CD4-positive, alpha-beta T cell treated with Interleukin-12 subunit alpha and Interleukin-12 subunit beta, for 1 hour (primary cell): Measurements from ENCODE around the gene MAP2.

ENCODE experiments used
- DNase-seq: peaks from one replicate; pipeline ENCODE4 v3.0.0-alpha.2; 2020

Gene MAP2

GRCh38 chr2:209663139-209663538 is 239.3 kb downstream of the MAP2 start:
- no peak for DNase-seq

GRCh38 chr2:209663656-209664055 is 239.8 kb downstream of the MAP2 start:
- no peak for DNase-seq

- DNase-seq, result no peak
These were observed 242.4 kb downstream of the MAP2 start for GRCh38 chr2:209666296-209666695.

- no peak for DNase-seq
These were observed 247.3 kb downstream of the MAP2 start for GRCh38 chr2:209671020-209671680.

- DNase-seq, result no peak
These were observed 250.0 kb downstream of the MAP2 start for GRCh38 chr2:209673811-209674210.

GRCh38 chr2:209680596-209680995 is 256.7 kb downstream of the MAP2 start:
- no peak for DNase-seq

GRCh38 chr2:209681201-209681735 is 257.4 kb downstream of the MAP2 start:
- DNase-seq, result no peak

GRCh38 chr2:209682646-209683045 is 258.8 kb downstream of the MAP2 start:
- DNase-seq, result no peak

- no peak for DNase-seq
These were observed 261.5 kb downstream of the MAP2 start for GRCh38 chr2:209685340-209685739.

GRCh38 chr2:209685963-209686362 is 262.1 kb downstream of the MAP2 start:
- no peak for DNase-seq

- no peak for DNase-seq
These were observed 262.6 kb downstream of the MAP2 start for GRCh38 chr2:209686448-209686847.

GRCh38 chr2:209687323-209687969 is 263.6 kb downstream of the MAP2 start:
- no peak for DNase-seq

- DNase-seq, result no peak
These were observed 264.5 kb downstream of the MAP2 start for GRCh38 chr2:209688385-209688784.

- DNase-seq, result no peak
These were observed 266.3 kb downstream of the MAP2 start for GRCh38 chr2:209690029-209690754.

GRCh38 chr2:209694748-209695147 is 270.9 kb downstream of the MAP2 start:
- no peak for DNase-seq

GRCh38 chr2:209696836-209697711 is 273.2 kb downstream of the MAP2 start:
- no peak for DNase-seq

- no peak for DNase-seq
These were observed 278.9 kb downstream of the MAP2 start for GRCh38 chr2:209702775-209703174.

- no peak for DNase-seq
These were observed 289.4 kb downstream of the MAP2 start for GRCh38 chr2:209713219-209713618.

GRCh38 chr2:209719034-209719433 is 295.2 kb downstream of the MAP2 start:
- no peak for DNase-seq

- no peak for DNase-seq
These were observed 297.6 kb downstream of the MAP2 start for GRCh38 chr2:209721497-209721896.

GRCh38 chr2:209726311-209726710 is 302.5 kb downstream of the MAP2 start:
- DNase-seq, result no peak

GRCh38 chr2:209727077-209727476 is 303.2 kb downstream of the MAP2 start:
- DNase-seq, result no peak

GRCh38 chr2:209734805-209735204 is 311.0 kb downstream of the MAP2 start:
- DNase-seq, result no peak
